Neutrophil (primary cell): ENCODE data around the gene TATDN3.

Source experiments
- H3K27ac ChIP-seq: fragments of 200-600 bp; sonication (generic); 2 replicates; pipeline ENCODE4 v1.5.1; 2016; ENCODE audit warnings: mild to moderate bottlenecking, moderate library complexity
- H3K27me3 ChIP-seq: fragments of 200-600 bp; sonication (generic); 2 replicates; pipeline ENCODE4 v1.6.0; 2016; ENCODE audit warnings: mild to moderate bottlenecking
- H3K36me3 ChIP-seq: fragments of 200-600 bp; sonication (generic); 2 replicates; pipeline ENCODE4 v1.5.1; 2017
- H3K4me1 ChIP-seq, 2 experiments: fragments of 200-600 bp in 1 of 2; sonication (generic) in 1 of 2; 1 replicate in 1 of 2; 2 replicates in 1 of 2; pipeline versions ENCODE4 v1.5.1 to v1.6.1; 2013 to 2016; ENCODE audit warnings: low read depth in 1 of 2, low read length in 1 of 2, mild to moderate bottlenecking in 1 of 2, moderate library complexity in 1 of 2; ENCODE audit not compliant: control insufficient read depth in 1 of 2, insufficient read depth in 1 of 2
- H3K4me3 ChIP-seq, 2 experiments: fragments of 200-600 bp in 1 of 2; sonication (generic) in 1 of 2; 1 replicate in 1 of 2; 2 replicates in 1 of 2; pipeline ENCODE4 v1.5.1; 2013 to 2016; ENCODE audit warnings: low read depth in 1 of 2, low read length in 1 of 2, mild to moderate bottlenecking in 1 of 2, moderate library complexity in 1 of 2
- H3K9me3 ChIP-seq: fragments of 200-600 bp; sonication (generic); 2 replicates; pipeline ENCODE4 v1.5.1; 2016
- CTCF ChIP-seq: fragments of 200-600 bp; sonication (generic); IDR thresholded peaks from 2 replicates; pipeline ENCODE4 v1.5.1; 2016; ENCODE audit warnings: antibody characterized with exemption

Gene TATDN3

DNA sequence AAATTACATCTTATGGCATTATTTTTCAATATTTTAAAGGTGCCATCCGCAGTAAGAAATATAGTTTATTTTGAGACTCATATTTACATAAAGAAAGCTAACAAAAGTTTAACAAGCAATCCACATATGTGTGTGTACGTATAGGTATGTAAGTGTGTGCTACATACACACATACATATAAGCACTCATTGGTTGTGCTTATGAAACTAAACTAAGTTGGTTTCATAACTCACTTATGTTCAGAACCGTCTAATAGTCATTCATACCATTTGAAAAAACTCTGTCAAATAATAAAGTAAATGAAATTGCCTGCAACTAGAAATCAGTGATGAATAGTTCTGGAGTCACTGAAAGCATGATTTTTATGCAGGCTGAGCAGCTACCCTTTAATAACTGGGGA, 14.1 kb downstream of the TATDN3 start:
- H3K27ac ChIP-seq = peak overlapping the region; percentile 23
- no peaks in the 10 kb centered on the region for H3K9me3 ChIP-seq
- TF ChIP-seq CTCF = no peak
- no peak overlapping the region for H3K4me3 ChIP-seq
- peaks cover 57% of the 10 kb centered on the region for H3K36me3 ChIP-seq
- H3K4me1 ChIP-seq = no peaks in the 10 kb centered on the region
- H3K27me3 ChIP-seq = no peaks in the 10 kb centered on the region

DNA sequence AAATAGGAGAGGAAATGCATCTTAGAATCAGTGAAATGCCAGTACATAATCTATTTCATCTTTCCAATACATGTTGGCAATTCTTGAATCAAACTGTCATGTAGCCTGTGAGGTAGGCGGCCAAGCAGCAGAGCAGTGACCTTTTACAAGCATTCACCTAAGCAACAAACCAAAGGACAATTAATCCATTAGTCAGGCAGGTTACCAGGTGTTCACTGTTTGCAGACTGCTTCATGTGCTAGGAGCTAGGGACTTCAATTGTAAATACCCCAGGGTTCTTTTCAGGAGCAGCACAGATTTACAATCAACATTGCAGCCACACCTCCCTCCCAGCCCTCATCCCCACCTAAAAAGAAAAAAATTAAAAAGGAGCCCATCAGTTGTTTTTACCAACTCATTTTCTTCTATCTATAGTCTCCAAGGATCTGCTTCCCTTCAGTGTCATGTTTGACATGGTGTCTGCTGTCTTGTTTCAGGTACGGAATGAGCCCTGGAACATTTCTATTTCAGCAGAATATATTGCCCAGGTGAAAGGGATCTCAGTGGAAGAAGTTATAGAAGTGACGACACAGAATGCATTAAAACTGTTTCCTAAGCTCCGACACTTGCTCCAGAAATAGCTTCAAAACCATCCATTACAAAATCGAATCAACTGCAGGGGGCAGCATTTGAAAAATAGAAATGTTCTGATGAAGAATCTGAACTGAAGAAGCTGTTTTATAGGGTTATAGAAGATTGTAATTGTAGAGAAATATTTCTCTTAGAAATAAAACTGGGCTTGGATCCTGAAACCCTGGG, 23.0 kb downstream of the TATDN3 start:
- peaks cover 38 to 40% of the 10 kb centered on the region in 2 experiments for H3K4me1 ChIP-seq
- peak overlapping the region; percentile 52 for H3K27ac ChIP-seq
- H3K9me3 ChIP-seq = no peaks in the 10 kb centered on the region
- no peak overlapping the region for H3K4me3 ChIP-seq
- H3K36me3 ChIP-seq = no peaks in the 10 kb centered on the region
- no peaks in the 10 kb centered on the region for H3K27me3 ChIP-seq
- no peak for TF ChIP-seq CTCF

DNA sequence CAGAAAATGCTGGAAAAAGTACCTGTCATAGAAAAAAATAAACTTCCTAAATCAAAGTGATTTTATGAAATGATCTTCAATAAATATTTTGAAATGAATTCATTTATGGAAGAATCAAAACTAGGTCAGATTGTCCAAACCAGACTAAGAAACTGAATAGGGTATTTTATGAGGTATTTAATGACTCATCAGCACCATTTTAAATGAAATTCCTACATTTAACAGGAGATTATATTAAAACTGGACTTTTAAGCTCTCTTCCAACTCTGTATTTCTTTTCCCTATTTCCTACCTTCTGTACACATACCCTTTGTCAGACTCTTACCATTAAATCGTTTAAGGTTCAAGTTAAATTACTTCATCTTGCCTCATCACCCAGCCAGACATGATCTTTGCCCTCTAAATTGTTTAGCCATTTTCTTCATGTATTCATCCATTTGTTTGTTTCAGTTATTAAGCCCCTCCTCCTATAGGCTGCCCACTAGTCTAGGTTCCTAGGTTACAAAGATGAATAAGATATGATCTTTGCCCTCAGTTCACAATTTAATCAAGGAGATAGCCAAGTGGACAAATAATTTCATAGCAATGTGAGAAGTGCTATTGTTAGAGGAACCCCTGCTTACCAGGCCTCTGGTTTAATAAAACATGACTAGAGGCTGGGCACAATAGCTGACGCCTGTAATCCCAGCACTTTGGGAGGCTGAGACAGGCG, 25.0 kb downstream of the TATDN3 start:
- TF ChIP-seq CTCF = no peak

DNA sequence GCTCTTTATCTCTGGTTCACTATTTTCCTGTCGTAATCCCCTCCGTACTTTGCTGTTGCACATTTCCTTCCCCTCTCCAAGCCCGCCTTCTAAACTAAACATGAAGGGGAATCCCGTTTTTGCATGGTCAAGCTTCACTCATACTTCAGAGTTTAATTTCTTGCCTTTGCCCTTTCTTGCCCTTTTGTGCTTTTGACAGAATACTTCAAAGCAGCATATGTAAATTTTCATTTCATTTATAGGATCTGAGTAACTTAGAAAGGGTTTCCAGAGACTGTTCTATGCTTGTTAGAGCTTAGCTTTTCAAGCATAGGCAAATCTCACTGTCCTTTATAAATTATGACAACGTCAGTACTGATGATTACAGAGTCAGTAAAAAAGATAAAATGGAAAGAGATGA, 28.0 kb downstream of the TATDN3 start:
- Histone ChIP-seq H3K4me1 (peaks cover 36 to 39% of the 10 kb centered on the region in 2 experiments), H3K36me3 (no peaks in the 10 kb centered on the region), H3K27me3 (no peaks in the 10 kb centered on the region), H3K4me3 (peak overlapping the region; percentile 0 to 35), H3K9me3 (no peaks in the 10 kb centered on the region), H3K27ac (peak overlapping the region; percentile 73)
- TF ChIP-seq CTCF = no peak

More for the DNA sequence above, 25.0 kb downstream of the TATDN3 start:
- no peak overlapping the region for H3K4me3 ChIP-seq
- no peak overlapping the region for H3K27ac ChIP-seq
- peaks cover 55 to 58% of the 10 kb centered on the region in 2 experiments for H3K4me1 ChIP-seq
- H3K9me3 ChIP-seq = no peaks in the 10 kb centered on the region
- H3K27me3 ChIP-seq = no peaks in the 10 kb centered on the region
- no peaks in the 10 kb centered on the region for H3K36me3 ChIP-seq

GRCh38 chr1:212820969-212821368, 29.3 kb downstream of the TATDN3 start:
- Histone ChIP-seq H3K27me3 (no peaks in the 10 kb centered on the region), H3K4me3 (no peak overlapping the region), H3K4me1 (peaks cover 30 to 33% of the 10 kb centered on the region in 2 experiments), H3K27ac (peak overlapping the region; percentile 73), H3K9me3 (peaks cover 4% of the 10 kb centered on the region), H3K36me3 (no peaks in the 10 kb centered on the region)
- no peak for TF ChIP-seq CTCF
